ENCODE results near the gene PROK1. TPM values are rescaled to one million over a fixed set of nuclear protein-coding genes. Genes with fewer than 3 reads are reported as not detected.

The PROK1 gene
- total and polyA plus RNA-seq, 10 of the 15 experiments (the other 5 are each of a cell fraction or from before 2014, with no cell fraction given): not detected

GRCh38 chr1:110501488-110502132 lies 50.7 kb downstream of the PROK1 start:
- SMC1A ChIA-PET (ENCODE audit: uncharacterized antibody, unreplicated experiment): interaction anchor here (1.1 to 1.2 kb wide), 2 partner anchors 117 to 305 kb away, joined by 5 read pairs; no protein-coding TSS in a partner anchor
- intact Hi-C loops (cut with micrococcal nuclease; ENCODE audit: unreplicated experiment): no loop called here
- no peak overlapping the region for H2AFZ ChIP-seq (ENCODE audit: control insufficient read depth, low read depth, low read length)

More at GRCh38 chr1:110501488-110502132, 50.7 kb downstream of the PROK1 start:
- Histone ChIP-seq H3K9me3 (replicated peaks; ENCODE audit: control insufficient read depth, insufficient read depth, low read length) (no peaks in the 10 kb centered on the region), H3K36me3 (ENCODE audit: control insufficient read depth in 2 of 2, insufficient read depth in 2 of 2, low read length in 1 of 2) (no peaks in the 10 kb centered on the region), H3K4me1 (ENCODE audit: control insufficient read depth, insufficient read depth, low read length) (no peaks in the 10 kb centered on the region), H3K27me3 (replicated peaks in 1 of 2; ENCODE audit: control insufficient read depth in 2 of 2, insufficient read depth in 2 of 2, low read length in 1 of 2) (0 out of 4 replicates have a peak, but pooled peaks cover 0 to 2% of the 10 kb centered on the region in 2 experiments), H3K9ac (ENCODE audit: control insufficient read depth, insufficient read depth, low read length) (no peak overlapping the region), H4K20me1 (ENCODE audit: control insufficient read depth, insufficient read depth) (no peaks in the 10 kb centered on the region), H3K4me2 (ENCODE audit: control insufficient read depth, insufficient read depth) (no peak overlapping the region), H3K27ac (ENCODE audit: control insufficient read depth, insufficient read depth) (no peak overlapping the region), H3K4me3 (no peak overlapping the region), H3K79me2 (ENCODE audit: control insufficient read depth, insufficient read depth, low read length) (no peaks in the 10 kb centered on the region)
- no peak for TF ChIP-seq PRDM15 (CRISPR knock-in tag; IDR thresholded peaks at IDR 0.05)
- no peak for TF ChIP-seq TCF7 (IDR thresholded peaks at IDR 0.05; ENCODE audit: borderline replicate concordance)
- TF ChIP-seq PKNOX1 (IDR thresholded peaks at IDR 0.05): no peak
- no peak for TF ChIP-seq MYC (IDR thresholded peaks at IDR 0.05; ENCODE audit: insufficient read depth, insufficient read length, insufficient replicate concordance, low read length, severe bottlenecking)
- TF ChIP-seq NBN (IDR thresholded peaks at IDR 0.05): no peak
- TF ChIP-seq TBL1XR1 (IDR thresholded peaks at IDR 0.05; ENCODE audit: low read depth, low read length): no peak
- TF ChIP-seq RUNX3 (IDR thresholded peaks at IDR 0.05; ENCODE audit: low read length): no peak
- CTCF ChIA-PET: interaction anchor here (0.6 to 2.9 kb wide), 6 partner anchors 9 to 305 kb away, joined by 3 to 10 read pairs (median 4); no protein-coding TSS in a partner anchor
- POLR2A ChIA-PET: interaction anchor here (0.6 kb wide), 1 partner anchor 206 kb away, joined by 4 read pairs; no protein-coding TSS in a partner anchor
- FAIRE-seq (no peak), DNase-seq (ENCODE audit: low read depth, low spot score) (no peak), ATAC-seq (no peak)
- WGBS (ENCODE audit: insufficient coverage, insufficient replicate concordance, low lambda C conversion rate, missing lambda C conversion rate): 31% methylated on average over 6 of the region's 6 CpGs
- BruUV-seq (replicated peaks): no TSS peak
- in situ Hi-C loops (cut with MboI): no loop called here
- RAD21 ChIA-PET (ENCODE audit: unreplicated experiment): interaction anchor here (0.8 to 1.2 kb wide), 2 partner anchors 12 to 294 kb away, joined by 3 read pairs; no protein-coding TSS in a partner anchor
